Spleen (tissue), 7 donors: ENCODE data around the gene ELOF1.

Experiments
- POLR2A ChIP-seq, 3 donors: fragments of 450-650 bp; IDR thresholded peaks; one replicate each; pipeline ENCODE4 v1.5.1; 2017; ENCODE audit warnings: antibody characterized with exemption in 3 of 3, mild to moderate bottlenecking in 1 of 3
- POLR2AphosphoS5 ChIP-seq, 3 donors: sonication (generic); formaldehyde crosslinking; IDR thresholded peaks; one replicate each; pipeline ENCODE4 v1.5.1; 2017; ENCODE audit warnings: antibody characterized with exemption in 3 of 3
- TF ChIP-seq, protein P1 (sequence below), 11 experiments: fragments of 200-600 bp in 7 of 11; fragments of 450-650 bp in 4 of 11; sonication (generic) in 4 of 11; IDR thresholded peaks in 8 of 11; conservative IDR thresholded peaks in 3 of 11; 1 replicate in 7 of 11; 2 replicates in 4 of 11; pipeline versions ENCODE4 v1.4.0 to v1.8.0; 2016 to 2021; ENCODE audit warnings: antibody characterized with exemption in 11 of 11, inconsistent platforms in 4 of 11, mild to moderate bottlenecking in 1 of 11
- donor health status: DM: no; HTN: no; CAD: no; lungs with moderate emphysema.
- donor health status: DM: no; HTN: no; CAD: no.
- donor health status: DM: no; HTN: no; CAD: no.

DNA sequence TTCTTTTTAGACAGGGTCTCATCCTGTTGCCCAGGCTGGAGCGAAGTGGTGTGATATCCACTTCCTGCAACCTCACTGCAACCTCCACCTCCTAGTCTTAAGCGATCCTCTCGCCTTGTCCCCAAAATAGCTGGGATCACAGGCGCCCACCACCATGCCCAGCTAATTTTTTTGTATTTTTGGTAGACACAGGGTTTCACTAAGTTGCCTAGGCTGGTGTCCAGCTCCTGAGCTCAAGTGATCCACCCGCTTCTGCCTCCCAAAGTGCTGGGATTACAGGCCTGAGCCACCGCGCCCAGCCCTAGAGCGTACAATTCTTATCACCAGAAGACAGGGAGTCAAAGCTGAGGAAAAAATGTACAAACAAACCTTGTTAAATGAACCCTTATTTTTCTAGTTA, 4.5 kb upstream of the ELOF1 start:
- TF ChIP-seq POLR2A (IDR thresholded peaks at IDR 0.05) = no peak
- TF ChIP-seq, protein P1, sequence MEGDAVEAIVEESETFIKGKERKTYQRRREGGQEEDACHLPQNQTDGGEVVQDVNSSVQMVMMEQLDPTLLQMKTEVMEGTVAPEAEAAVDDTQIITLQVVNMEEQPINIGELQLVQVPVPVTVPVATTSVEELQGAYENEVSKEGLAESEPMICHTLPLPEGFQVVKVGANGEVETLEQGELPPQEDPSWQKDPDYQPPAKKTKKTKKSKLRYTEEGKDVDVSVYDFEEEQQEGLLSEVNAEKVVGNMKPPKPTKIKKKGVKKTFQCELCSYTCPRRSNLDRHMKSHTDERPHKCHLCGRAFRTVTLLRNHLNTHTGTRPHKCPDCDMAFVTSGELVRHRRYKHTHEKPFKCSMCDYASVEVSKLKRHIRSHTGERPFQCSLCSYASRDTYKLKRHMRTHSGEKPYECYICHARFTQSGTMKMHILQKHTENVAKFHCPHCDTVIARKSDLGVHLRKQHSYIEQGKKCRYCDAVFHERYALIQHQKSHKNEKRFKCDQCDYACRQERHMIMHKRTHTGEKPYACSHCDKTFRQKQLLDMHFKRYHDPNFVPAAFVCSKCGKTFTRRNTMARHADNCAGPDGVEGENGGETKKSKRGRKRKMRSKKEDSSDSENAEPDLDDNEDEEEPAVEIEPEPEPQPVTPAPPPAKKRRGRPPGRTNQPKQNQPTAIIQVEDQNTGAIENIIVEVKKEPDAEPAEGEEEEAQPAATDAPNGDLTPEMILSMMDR (IDR thresholded peaks at IDR 0.05 in 8 of 11, conservative IDR thresholded peaks at IDR 0.05 in 3 of 11) = no peak
- no peak for TF ChIP-seq POLR2AphosphoS5 (IDR thresholded peaks at IDR 0.05)
